UCSD-AML1 (cell line): ENCODE results near the gene PITPNC1.
"Not testable (repeated sequence)": the region's sequence is repeated elsewhere in the genome, so short reads cannot be mapped to it uniquely, and the experiment has no call there.

Experiments used
- DNase-seq: peaks from one replicate; lab custom pipeline; 2025; ENCODE audit not compliant: unreplicated experiment; lab: John Stamatoyannopoulos, UW

PITPNC1 gene

GRCh38 chr17:67638871-67639270, 261.8 kb downstream of the PITPNC1 start:
- DNase-seq: no peak

GRCh38 chr17:67639555-67639954, 262.5 kb downstream of the PITPNC1 start:
- DNase-seq: no peak

GRCh38 chr17:67639979-67640378, 262.9 kb downstream of the PITPNC1 start:
- DNase-seq: no peak

- no peak for DNase-seq
Observed at GRCh38 chr17:67642488-67642887, 265.4 kb downstream of the PITPNC1 start.

DNA sequence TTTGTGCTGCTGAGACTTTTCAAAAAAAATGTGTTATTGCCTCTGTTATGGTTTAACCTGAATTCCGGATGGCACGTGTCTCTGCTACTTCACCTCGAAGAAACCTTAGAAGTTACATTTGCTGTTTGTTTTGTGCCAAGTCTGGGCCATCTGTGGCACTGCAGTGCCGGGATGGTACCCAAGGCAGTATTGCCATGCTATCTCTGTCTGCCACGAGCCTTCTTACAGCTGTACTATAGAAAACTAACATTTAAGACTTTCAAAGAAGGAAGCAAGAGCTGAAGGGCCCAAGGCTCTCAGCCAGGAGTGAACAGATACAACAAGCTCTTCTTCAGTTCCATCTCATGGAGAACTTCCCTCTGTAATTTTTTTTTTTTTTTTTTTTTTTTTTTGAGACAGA, 267.0 kb downstream of the PITPNC1 start:
- no peak for DNase-seq

- not testable (repeated sequence) for DNase-seq
Observed at GRCh38 chr17:67645195-67645594, 268.1 kb downstream of the PITPNC1 start.

DNA sequence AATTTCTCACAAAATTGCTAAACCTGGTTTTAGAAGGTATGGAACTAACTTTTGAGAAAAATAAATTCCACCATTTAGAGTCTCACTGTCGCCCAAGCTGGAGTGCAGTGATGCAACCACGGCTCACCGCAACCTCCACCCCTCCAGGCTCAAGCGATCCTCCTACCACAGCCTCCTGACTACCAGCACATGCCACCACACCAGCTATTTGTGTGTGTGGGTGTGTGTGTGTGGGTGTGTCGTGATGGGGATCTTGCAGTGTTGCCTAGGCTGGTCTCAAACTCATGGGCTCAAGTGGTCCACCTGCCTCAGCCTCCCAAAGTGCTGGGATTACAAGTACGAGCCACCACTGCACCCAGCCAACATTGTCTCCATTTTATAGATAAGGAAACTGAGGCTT, 269.4 kb downstream of the PITPNC1 start:
- no peak for DNase-seq

DNA sequence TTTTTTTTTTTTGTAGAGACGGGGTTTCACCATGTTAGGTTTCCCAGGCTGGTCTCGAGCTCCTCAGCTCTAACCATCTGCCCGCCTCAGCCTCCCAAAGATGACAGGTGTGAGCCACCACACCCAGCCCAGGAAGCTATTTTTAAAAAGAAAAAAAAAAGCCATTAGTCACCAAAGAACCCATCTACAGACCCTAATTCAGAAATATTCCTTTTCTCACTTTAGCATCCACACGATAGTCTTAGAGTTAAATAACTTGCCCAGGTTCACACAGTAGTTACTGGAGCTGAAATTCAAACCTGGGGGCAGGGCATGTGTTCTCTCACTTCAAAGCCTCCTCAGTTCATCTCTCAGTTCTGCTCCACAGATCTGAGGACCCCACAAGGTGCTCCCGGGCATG, 270.4 kb downstream of the PITPNC1 start:
- DNase-seq: no peak

- DNase-seq: no peak
Observed at GRCh38 chr17:67648032-67648905, 271.2 kb downstream of the PITPNC1 start.

- not testable (repeated sequence) for DNase-seq
Observed at GRCh38 chr17:67648906-67649295, 271.8 kb downstream of the PITPNC1 start.

- DNase-seq: no peak
Observed at GRCh38 chr17:67649891-67650290, 272.8 kb downstream of the PITPNC1 start.

GRCh38 chr17:67651218-67651579, 274.1 kb downstream of the PITPNC1 start:
- DNase-seq: not testable (repeated sequence)

DNA sequence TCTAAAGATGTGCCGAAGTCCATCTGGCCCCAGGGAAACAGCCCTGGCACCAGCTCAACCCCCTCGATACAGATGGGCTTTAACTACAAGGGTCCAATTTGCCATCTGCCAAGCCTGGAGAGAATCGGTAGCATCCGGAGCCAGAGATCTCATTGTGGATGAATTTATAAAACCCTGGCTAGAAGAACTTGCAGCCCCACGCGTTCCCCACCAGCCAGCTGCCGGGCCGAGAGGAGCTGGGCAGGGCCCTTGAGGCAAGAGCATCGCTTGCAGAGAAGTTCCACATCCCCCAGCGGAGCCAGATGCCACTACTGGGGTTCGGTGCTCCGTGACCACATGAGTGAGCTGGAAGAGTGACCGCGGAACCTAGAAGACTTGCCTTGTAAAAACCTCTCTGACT, 275.4 kb downstream of the PITPNC1 start:
- no peak for DNase-seq

- no peak for DNase-seq
Observed at GRCh38 chr17:67655478-67656148, 278.5 kb downstream of the PITPNC1 start.

- DNase-seq: no peak
Observed at GRCh38 chr17:67656494-67657203, 279.6 kb downstream of the PITPNC1 start.

DNA sequence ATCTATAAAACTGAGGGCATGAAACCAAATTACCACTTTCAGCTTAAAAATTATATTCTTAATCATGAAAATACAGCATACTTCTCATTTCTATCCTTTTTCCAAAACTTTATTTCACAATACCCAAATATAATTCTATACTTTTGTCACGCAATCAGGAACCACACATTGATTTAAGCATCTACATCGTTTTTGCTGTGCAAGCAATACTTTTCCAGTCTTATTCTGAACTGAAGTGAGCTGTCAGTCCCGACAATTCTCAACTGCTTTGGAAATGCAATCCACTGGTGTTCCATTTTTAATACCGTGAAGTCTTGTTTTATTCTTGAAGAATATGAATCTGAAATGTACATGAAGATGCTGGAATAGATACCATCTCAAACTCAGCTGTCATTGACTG, 280.5 kb downstream of the PITPNC1 start:
- no peak for DNase-seq

GRCh38 chr17:67658265-67658664, 281.2 kb downstream of the PITPNC1 start:
- DNase-seq: no peak

- DNase-seq: no peak
Observed at GRCh38 chr17:67659028-67659427, 281.9 kb downstream of the PITPNC1 start.

- DNase-seq: no peak
Observed at GRCh38 chr17:67662712-67663111, 285.6 kb downstream of the PITPNC1 start.

- DNase-seq: no peak
Observed at GRCh38 chr17:67663457-67663856, 286.4 kb downstream of the PITPNC1 start.

DNA sequence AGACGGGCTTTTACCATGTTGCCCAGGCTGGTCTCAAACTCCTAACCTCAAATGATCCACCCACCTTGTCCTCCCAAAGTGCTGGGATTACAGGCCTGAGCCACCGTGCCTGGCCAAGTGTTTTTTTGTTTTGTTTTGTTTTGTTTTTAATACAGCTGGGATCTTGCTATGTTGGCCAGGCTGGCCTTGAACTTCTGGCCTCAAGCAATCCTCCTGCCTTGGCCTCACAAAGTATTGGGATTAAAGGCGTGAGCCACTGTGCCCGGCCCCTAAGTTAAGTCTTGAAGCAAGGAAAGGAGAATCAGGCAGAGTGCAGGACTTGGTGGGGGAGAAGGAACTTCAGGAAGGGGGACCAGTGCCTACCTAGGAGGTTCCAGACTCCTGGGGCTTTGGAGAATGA, 288.9 kb downstream of the PITPNC1 start:
- no peak for DNase-seq

- no peak for DNase-seq
Observed at GRCh38 chr17:67666710-67667109, 289.6 kb downstream of the PITPNC1 start.
